CD14-positive monocyte (primary cell): ENCODE measurements around the gene NNMT. TPM values are rescaled to one million over a fixed set of nuclear protein-coding genes. Genes with fewer than 3 reads are reported as not detected.

Experiments used
- DNase-seq, 3 donors: peaks; one replicate each; pipeline ENCODE4 v3.0.0-alpha.2; 2011 to 2022
- H2AFZ ChIP-seq: 2 replicates; pipeline ENCODE4 v1.6.0; 2012; ENCODE audit warnings: mild to moderate bottlenecking, low read depth, low read length, inconsistent platforms; ENCODE audit not compliant: insufficient read depth, poor library complexity, severe bottlenecking
- H3K27ac ChIP-seq, 2 donors: 1 replicate in 1 of 2; 2 replicates in 1 of 2; pipeline ENCODE4 v1.5.1; 2012 to 2013; ENCODE audit warnings: low read length in 2 of 2, control low read depth in 1 of 2, inconsistent platforms in 1 of 2, low read depth in 1 of 2, mild to moderate bottlenecking in 1 of 2
- H3K27me3 ChIP-seq, 2 donors: one replicate each; pipeline versions ENCODE4 v1.6.0 to v1.6.1; 2011 to 2013; ENCODE audit warnings: low read length in 2 of 2; ENCODE audit not compliant: control insufficient read depth in 2 of 2, insufficient read depth in 2 of 2
- H3K36me3 ChIP-seq, 2 donors: replicated peaks in 1 of 2; 1 replicate in 1 of 2; 2 replicates in 1 of 2; pipeline versions ENCODE4 v1.5.1 to v1.6.1; 2012 to 2013; ENCODE audit warnings: low read length in 2 of 2, control low read depth in 1 of 2, inconsistent platforms in 1 of 2, mild to moderate bottlenecking in 1 of 2; ENCODE audit not compliant: insufficient read depth in 2 of 2, control insufficient read depth in 1 of 2
- H3K4me1 ChIP-seq, 2 donors: 1 replicate in 1 of 2; 2 replicates in 1 of 2; pipeline versions ENCODE4 v1.5.1 to v1.6.1; 2012 to 2013; ENCODE audit warnings: low read length in 2 of 2, control low read depth in 1 of 2, inconsistent platforms in 1 of 2, mild to moderate bottlenecking in 1 of 2, moderate library complexity in 1 of 2; ENCODE audit not compliant: insufficient read depth in 2 of 2, control insufficient read depth in 1 of 2
- H3K4me2 ChIP-seq: replicated peaks from 2 replicates; pipeline ENCODE3; 2012; ENCODE audit warnings: low read length, moderate library complexity, mild to moderate bottlenecking; ENCODE audit not compliant: poor library complexity, severe bottlenecking; ENCODE audit errors: extremely low read depth
- H3K4me3 ChIP-seq, 3 experiments: fragments of 200-600 bp in 1 of 3; sonication (generic) in 1 of 3; replicated peaks in 1 of 3; 1 replicate in 2 of 3; 2 replicates in 1 of 3; pipeline ENCODE4 v1.5.1; 2011 to 2013; ENCODE audit warnings: low read length in 3 of 3, mild to moderate bottlenecking in 3 of 3, control low read depth in 2 of 3, low read depth in 2 of 3, inconsistent platforms in 1 of 3, moderate library complexity in 1 of 3
- H3K79me2 ChIP-seq: 2 replicates; pipeline ENCODE4 v1.6.0; 2012; ENCODE audit warnings: mild to moderate bottlenecking, control low read depth, inconsistent platforms, low read length, moderate library complexity; ENCODE audit not compliant: insufficient read depth
- H3K9ac ChIP-seq: 2 replicates; pipeline ENCODE4 v1.6.0; 2017; ENCODE audit warnings: low read length, mild to moderate bottlenecking; ENCODE audit not compliant: insufficient read depth, poor library complexity, severe bottlenecking
- H3K9me3 ChIP-seq, 2 donors: replicated peaks in 1 of 2; 1 replicate in 1 of 2; 2 replicates in 1 of 2; pipeline versions ENCODE4 v1.5.1 to v1.6.1; 2012 to 2013; ENCODE audit warnings: low read length in 2 of 2, control low read depth in 1 of 2; ENCODE audit not compliant: control insufficient read depth in 1 of 2, insufficient read depth in 1 of 2
- H4K20me1 ChIP-seq: 2 replicates; pipeline ENCODE4 v1.6.0; 2012; ENCODE audit warnings: mild to moderate bottlenecking, low read length, control low read depth, moderate library complexity; ENCODE audit not compliant: insufficient read depth
- H3K27ac Mint-ChIP-seq, 7 donors: one replicate each; pipeline ENCODE4 v1.8.0; 2020; ENCODE audit warnings: mild to moderate bottlenecking in 7 of 7, mixed read lengths in 7 of 7, moderate library complexity in 6 of 7, inconsistent platforms in 2 of 7
- H3K27me3 Mint-ChIP-seq, 3 donors: one replicate each; pipeline ENCODE4 v1.8.0; 2021 to 2022; ENCODE audit warnings: low read depth in 3 of 3, mild to moderate bottlenecking in 3 of 3, mixed read lengths in 3 of 3, moderate library complexity in 3 of 3, inconsistent platforms in 1 of 3
- H3K36me3 Mint-ChIP-seq, 2 donors: one replicate each; pipeline ENCODE4 v1.8.0; 2020; ENCODE audit warnings: mixed read lengths in 2 of 2, inconsistent platforms in 1 of 2, mild to moderate bottlenecking in 1 of 2
- H3K4me1 Mint-ChIP-seq: one replicate; pipeline ENCODE4 v1.8.0; 2020; ENCODE audit warnings: mild to moderate bottlenecking, mixed read lengths
- H3K4me3 Mint-ChIP-seq, 2 donors: one replicate each; pipeline ENCODE4 v1.8.0; 2020; ENCODE audit warnings: mild to moderate bottlenecking in 2 of 2, mixed read lengths in 2 of 2, moderate library complexity in 1 of 2
- H3K9me3 Mint-ChIP-seq, 7 donors: one replicate each; pipeline ENCODE4 v1.8.0; 2020 to 2022; ENCODE audit warnings: mixed read lengths in 7 of 7, mild to moderate bottlenecking in 6 of 7, moderate library complexity in 6 of 7, inconsistent platforms in 2 of 7
- WGBS: methylation state at CpG from one replicate; pipeline ENCODE4 v1.1.5; 2013; ENCODE audit warnings: missing lambda C conversion rate; ENCODE audit not compliant: insufficient coverage; 5-methylcytosine and 5-hydroxymethylcytosine counted together
- intact Hi-C, 2 donors: fragments of 100-400 bp; cut with micrococcal nuclease; formaldehyde crosslinking; loops; one replicate each; pipeline versions ENCODE4 v1.15.0 to v1.15.1; 2023
- polyA plus RNA-seq, 3 donors: library from polyadenylated mRNA; depleted of rRNA in 1 of 3; unstranded in 2 of 3; stranded (reverse) in 1 of 3; fragments of 300-500 nt in 2 of 3; fragments of >200 nt in 1 of 3; fragmentation: Illumina TruSeq in 2 of 3; gene quantifications; 1 replicate in 2 of 3; 2 replicates in 1 of 3; pipeline ENCODE4 v1.2.3, GENCODE V29; 2012 to 2021
- TF ChIP-seq, protein P1 (sequence below): fragments of 200-600 bp; IDR thresholded peaks from one replicate; pipeline ENCODE4 v1.8.0; 2022; ENCODE audit warnings: antibody characterized with exemption, mild to moderate bottlenecking

Gene NNMT
- polyA plus RNA-seq, 3 donors = not detected

DNA sequence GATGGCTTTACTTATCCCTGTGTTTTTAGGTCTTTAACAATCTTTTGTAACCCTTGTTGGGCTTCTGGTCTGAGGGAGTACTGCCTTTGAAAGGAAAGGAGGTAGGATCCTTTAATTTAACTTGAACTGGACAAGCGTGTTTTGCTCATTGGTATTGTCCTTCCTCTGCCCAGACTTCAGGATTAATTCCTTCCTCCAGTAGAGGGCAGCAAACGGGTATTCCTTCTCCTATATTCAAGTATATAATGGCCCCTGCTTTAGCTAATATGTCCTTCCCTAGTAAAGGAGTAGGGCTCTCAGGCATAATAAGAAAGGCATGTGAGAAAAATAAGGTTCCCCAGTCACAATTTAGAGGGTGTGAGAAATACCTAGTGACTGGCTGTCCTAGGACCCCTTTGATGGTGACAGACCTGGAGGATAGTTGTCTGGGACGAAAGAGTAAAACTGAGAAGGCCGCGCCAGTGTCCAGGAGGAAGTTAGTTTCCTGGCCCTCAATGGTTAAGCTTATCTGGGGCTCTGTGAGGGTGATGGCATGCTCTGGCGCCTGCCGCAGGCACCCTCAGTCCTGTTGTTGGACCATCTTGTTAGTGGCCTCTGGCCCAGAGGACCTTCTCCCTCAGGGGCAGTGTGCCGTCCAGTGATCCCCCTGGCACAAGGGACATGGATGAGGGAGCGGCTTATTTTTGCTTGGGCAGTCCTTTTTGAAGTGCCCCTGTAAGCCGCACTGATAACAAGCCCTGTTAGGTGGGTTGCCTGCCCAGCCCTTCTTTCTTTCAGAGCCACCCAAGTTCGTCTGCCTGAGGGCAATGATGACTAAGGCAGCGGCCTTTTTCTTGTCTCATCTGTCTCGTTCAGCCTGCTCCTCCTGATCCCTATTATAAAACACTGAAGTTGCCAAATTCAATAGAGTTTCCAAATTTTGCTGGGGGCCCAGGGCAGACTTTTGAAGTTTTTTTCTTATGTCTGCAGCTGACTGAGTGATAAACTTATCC lies 52.3 kb downstream of the NNMT start:
- Mint-ChIP-seq H3K4me1 (peaks cover 14% of the 10 kb centered on the region), H3K27me3 (peaks cover 0 to 7% (median 5%) of the 10 kb centered on the region in 3 donors), H3K4me3 (no peak overlapping the region), H3K36me3 (no peaks in the 10 kb centered on the region), H3K9me3 (no peaks in the 10 kb centered on the region), H3K27ac (no peak overlapping the region)
- no peak overlapping the region for H3K9ac ChIP-seq
- intact Hi-C loops = loop anchor here in 1 of 2 donors (10.0 kb wide), 2 partner anchors 86 to 416 kb away; partner anchors contain the start of gene REXO2
- H3K9me3 ChIP-seq = no peaks in the 10 kb centered on the region
- DNase-seq = peak; percentile 23 to 50 (median 48)
- no peaks in the 10 kb centered on the region for H3K27me3 ChIP-seq
- peaks cover 3 to 7% of the 10 kb centered on the region in 2 donors for H3K4me1 ChIP-seq
- H2AFZ ChIP-seq = peak overlapping the region; percentile 14
- no peaks in the 10 kb centered on the region for H4K20me1 ChIP-seq
- no peak overlapping the region for H3K4me3 ChIP-seq
- H3K4me2 ChIP-seq = no peak overlapping the region
- TF ChIP-seq, protein P1, sequence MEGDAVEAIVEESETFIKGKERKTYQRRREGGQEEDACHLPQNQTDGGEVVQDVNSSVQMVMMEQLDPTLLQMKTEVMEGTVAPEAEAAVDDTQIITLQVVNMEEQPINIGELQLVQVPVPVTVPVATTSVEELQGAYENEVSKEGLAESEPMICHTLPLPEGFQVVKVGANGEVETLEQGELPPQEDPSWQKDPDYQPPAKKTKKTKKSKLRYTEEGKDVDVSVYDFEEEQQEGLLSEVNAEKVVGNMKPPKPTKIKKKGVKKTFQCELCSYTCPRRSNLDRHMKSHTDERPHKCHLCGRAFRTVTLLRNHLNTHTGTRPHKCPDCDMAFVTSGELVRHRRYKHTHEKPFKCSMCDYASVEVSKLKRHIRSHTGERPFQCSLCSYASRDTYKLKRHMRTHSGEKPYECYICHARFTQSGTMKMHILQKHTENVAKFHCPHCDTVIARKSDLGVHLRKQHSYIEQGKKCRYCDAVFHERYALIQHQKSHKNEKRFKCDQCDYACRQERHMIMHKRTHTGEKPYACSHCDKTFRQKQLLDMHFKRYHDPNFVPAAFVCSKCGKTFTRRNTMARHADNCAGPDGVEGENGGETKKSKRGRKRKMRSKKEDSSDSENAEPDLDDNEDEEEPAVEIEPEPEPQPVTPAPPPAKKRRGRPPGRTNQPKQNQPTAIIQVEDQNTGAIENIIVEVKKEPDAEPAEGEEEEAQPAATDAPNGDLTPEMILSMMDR = peak; percentile 73
- no peaks in the 10 kb centered on the region for H3K36me3 ChIP-seq
- 95% methylated on average over 9 of the region's 13 CpGs for WGBS
- H3K79me2 ChIP-seq = no peaks in the 10 kb centered on the region
- H3K27ac ChIP-seq = no peak overlapping the region

DNA sequence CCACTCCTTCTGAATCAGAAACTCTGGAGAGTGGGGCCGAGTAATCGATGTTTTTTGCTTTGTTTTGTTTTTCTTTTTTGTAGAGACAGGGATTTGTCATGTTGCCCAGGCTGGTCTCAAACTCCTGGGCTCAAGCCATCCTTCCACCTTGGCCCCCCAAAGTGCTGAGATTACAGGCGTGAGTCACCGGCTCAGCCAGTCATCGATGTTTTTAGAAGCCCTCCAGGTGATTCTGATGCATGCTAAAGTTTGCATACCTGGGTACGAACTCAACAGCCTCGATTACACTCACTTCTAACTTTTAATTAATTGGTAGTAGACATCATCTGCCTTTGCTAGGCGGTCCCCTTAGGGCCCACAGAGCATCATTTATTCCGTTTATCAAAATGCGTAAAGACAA lies 53.8 kb downstream of the NNMT start:
- no peak overlapping the region for H3K27ac ChIP-seq
- no peak for DNase-seq
- no peaks in the 10 kb centered on the region for H3K36me3 Mint-ChIP-seq
- H3K4me1 ChIP-seq = peaks cover 3 to 7% of the 10 kb centered on the region in 2 donors
- peaks cover 14% of the 10 kb centered on the region for H3K4me1 Mint-ChIP-seq
- H4K20me1 ChIP-seq = no peaks in the 10 kb centered on the region
- H3K4me2 ChIP-seq = no peak overlapping the region
- 100% methylated on average over 6 of the region's 10 CpGs for WGBS
- intact Hi-C loops = no loop called here
- H3K27me3 ChIP-seq = no peaks in the 10 kb centered on the region
- no peak overlapping the region for H3K9ac ChIP-seq
- no peaks in the 10 kb centered on the region for H3K36me3 ChIP-seq
- H3K27me3 Mint-ChIP-seq = peaks cover 0 to 7% (median 7%) of the 10 kb centered on the region in 3 donors
- no peaks in the 10 kb centered on the region for H3K9me3 ChIP-seq
- H3K79me2 ChIP-seq = no peaks in the 10 kb centered on the region
- no peak overlapping the region for H3K27ac Mint-ChIP-seq
- no peak overlapping the region for H3K4me3 Mint-ChIP-seq
- TF ChIP-seq, protein P1 = no peak
- no peak overlapping the region for H2AFZ ChIP-seq
- H3K9me3 Mint-ChIP-seq = no peaks in the 10 kb centered on the region
- H3K4me3 ChIP-seq = no peak overlapping the region
